DMS153 treated with DMSO at 0.1 percent for 48 hours (cell line): ENCODE results near the gene RNF26.
A peak's percentile ranks its signal among the peaks of the same experiment; 100 is the strongest.

ENCODE experiments used
- DNase-seq: peaks from one replicate; lab custom pipeline; 2025; ENCODE audit not compliant: unreplicated experiment; lab: John Stamatoyannopoulos, UW

RNF26 gene

DNA sequence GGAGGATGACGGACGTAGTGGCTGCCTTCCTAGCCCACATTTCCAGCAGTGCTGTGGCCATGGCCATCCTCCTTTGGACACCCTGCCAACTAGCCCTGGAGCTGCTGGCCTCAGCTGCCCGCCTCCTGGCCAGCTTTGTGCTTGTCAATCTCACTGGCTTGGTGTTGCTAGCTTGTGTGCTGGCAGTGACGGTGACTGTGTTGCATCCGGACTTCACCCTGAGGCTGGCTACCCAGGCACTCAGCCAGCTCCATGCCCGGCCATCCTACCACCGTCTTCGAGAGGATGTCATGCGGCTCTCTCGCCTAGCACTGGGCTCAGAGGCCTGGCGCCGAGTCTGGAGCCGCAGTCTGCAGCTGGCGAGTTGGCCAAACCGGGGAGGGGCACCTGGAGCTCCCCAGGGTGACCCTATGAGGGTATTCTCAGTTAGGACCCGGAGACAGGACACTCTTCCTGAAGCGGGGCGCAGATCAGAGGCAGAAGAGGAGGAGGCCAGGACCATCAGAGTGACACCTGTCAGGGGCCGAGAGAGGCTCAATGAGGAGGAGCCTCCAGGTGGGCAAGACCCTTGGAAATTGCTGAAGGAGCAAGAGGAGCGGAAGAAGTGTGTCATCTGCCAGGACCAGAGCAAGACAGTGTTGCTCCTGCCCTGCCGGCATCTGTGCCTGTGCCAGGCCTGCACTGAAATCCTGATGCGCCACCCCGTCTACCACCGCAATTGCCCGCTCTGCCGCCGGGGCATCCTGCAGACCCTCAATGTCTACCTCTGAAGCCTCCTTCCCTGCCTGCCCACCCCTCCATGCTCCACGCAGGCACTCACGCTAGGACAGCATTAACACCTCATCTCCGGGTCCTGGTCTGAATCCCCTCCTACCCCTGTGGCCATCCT lies 1.6 kb downstream of the RNF26 start:
- no peak for DNase-seq

DNA sequence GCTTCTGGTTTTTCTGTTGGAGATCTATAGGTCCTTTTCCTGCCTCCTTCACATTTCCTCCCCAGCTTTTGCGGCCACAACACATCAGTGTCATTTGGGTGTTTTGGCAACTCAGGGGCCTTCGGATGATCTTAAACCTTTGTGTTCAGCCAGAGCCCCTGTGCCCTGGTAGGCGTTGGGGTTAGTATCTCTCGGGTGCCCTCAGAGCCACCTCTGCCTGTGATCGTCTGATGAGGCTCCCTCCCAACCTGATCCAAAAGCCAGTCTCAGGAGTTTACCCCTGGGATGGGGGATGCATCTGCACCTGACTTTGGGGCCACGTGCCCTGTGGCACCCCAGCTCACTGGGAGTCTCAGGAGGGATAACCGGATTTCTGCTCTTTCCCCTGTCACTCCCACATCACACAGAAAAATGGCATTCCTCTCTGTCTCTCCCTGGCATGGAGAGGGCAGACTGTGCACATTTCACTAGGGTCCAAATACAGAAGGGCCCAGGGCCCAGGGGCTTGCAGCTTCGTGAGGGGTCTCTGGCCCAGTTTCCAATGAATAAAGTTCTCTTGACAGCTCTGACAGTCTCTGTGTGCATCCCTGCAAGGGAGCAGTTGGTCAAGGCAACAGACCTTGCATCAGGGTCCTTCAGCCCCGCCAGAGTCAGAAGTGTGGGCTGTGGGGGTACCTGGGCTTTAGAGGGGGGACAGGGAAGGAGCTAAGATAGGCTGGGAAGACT lies 2.6 kb downstream of the RNF26 start:
- no peak for DNase-seq

DNA sequence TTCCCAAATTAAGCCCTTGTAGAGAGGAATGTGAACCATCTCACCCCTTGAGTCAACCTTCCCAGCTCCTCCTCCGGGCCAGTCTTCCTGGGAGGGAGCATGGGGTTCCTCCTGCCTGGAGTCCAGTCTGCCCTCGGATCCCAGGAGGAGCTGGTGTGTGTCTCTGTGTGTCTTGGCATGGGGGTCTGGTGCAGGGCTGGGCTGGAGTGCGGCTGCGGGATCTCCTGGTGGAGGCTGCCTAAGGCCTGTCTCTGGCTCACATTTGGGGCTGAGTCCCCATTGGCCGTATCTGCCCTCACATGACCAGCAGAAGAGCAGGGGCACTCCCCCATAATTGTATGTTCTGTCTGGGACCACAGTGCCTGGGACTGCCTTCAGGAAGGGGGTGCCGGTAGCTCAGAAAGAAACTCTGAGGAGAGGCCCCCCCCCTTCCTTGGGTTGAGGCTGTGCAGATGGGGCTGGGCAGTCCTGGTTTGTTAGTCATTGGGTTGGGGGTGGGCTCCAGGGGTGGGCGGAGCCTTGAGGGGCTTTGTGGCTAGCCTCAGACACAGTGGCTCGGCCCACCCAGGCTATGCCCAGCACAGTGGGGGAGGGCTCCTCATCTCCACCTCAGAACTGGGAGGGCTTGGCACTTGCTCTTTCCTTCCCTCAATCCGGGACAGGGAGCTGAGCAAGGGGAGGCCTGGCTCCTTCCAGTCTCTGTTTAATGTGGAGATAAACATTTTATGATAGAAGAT lies 3.4 kb downstream of the RNF26 start:
- no peak for DNase-seq

DNA sequence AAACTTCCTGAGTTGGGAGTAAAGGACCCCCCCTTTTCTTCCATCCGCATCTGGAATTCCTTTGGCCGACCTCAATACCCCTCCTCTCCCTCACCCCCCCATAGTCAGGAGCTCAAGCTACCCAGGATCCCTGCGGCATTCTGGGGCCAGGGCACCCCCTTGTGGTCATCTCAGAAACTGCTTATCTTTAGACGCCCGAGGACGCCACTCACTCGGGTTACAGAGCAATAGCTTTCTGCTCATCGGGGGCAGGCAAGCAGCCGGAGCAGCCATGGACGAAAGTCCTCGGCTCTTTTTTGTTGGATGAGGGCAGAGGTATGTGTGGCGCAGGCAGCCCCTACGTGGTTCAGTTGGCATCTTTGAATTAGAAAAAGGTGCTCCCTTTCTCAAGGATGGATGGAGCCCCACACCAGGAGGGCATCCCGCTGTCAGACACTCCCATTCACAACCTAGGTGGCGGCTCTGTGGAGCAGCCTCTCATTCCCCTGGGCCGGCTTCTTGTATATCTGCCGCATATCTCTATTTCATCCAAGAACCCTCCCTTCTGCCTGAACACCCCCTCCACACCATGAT lies 4.1 kb downstream of the RNF26 start:
- peak; percentile 39 for DNase-seq

DNA sequence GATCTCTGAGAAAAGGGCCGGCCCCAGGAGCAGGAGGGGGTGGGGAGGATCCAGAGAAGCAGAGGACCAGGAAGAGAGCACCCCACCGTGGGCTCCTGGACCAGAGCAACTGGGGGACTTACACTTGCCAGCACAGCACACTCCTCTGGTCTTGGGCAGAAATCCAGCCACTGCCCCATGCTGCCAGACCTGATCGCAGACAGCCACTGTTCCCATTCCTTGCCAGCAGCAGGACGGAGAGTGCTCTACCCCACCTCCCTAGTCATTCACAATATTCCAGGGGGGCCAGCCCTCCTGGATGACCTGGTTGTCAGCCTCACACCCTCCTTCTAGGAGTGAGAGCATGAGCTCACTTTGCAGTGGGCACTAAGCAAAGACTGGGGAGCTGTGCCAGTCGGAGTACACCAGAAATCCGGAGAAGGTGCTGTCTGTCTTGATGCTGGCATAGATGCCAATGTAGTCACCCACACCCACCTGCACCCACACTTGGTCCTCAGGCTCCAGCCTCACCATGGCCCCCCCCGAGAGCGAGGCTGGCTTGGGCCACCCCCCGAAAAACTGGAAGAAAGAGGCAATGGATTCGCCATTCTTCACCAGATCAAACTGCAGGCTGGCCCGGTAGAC lies 4.8 kb downstream of the RNF26 start:
- DNase-seq = no peak

DNA sequence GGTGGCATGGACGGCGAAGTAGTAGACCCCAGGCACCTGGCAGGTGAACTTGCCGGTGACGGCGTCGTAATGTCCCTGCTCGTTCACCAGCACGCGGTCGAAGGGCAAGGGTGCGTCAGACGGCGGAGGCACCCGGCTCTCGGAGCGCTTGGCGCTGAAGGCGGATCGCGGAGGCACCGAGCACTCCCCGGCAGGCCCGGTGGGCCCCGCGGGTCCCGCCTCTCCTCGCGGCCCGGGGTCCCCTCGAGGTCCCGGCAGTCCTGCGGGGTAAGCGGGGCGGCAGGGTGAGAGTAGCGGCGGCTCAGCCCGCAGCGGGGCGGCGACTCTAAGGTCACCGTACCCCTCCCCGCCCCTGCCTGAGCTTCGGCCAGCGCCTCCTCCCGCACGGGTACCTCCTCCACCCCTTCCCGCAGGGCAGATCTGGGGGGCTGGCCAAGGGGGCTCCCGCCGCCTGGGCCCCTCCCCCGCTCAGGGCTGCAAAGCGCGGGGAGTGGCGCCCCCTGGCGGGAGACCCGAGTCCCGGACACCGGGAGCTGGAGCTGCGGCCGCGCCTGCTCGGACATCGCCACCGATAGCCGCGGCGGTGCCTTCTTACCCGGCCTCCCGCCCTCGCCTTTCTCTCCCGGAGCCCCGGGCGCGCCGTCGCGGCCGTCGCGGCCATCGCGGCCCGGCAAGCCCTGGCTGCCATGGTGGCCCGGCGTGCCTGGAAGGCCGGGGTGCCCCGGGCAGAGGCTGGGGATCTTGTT lies 5.4 kb downstream of the RNF26 start:
- no peak for DNase-seq

DNA sequence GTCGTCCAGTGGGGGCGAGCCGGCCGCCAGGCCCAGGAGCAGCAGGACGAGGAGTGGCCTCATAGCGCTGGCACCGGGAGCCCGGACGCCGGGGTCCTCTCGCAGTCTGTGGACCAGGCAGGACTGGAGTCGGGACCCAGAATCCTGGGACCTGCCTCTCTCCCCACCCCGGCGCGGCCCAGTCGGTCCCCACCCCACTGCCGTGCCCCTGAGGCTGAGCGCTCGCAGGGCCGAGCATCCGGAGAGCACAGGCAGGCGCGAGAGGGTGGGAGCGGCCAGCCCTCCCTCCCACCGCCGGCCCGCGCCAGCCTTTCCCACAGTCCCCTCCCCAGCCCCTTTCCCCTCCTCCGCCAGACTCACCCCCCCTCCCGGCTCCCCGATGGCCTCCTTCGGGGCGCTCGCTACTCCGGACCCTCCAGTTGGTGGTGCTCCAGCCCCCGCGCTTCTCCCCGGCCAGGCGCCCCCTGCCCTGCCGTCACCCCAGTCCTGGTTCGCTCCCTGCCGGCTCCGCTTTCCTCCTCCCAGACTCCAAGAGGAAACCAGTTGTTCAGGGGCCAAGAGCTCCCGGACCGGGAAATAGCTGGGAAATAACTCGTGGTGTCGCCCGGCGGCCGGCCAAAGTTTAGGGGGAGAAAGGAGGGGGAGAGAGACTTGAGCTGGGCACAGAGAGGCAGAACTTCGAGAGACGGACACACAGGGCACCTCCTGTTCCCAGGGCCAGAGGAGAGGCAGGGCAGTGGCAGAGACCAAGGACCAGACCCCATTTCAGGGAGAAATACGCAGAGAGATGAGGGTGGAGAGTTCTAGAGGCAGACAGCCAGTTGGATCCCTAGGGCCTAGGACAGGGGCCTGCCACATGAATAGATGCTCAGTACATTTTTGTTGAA lies 6.3 kb downstream of the RNF26 start, which contains the start of gene C1QTNF5:
Gene C1QTNF5 (minus strand): TSS at position 549 of the 887 bp plus-strand sequence. CDS start 486 bp downstream, at position 63.
- no peak for DNase-seq

DNA sequence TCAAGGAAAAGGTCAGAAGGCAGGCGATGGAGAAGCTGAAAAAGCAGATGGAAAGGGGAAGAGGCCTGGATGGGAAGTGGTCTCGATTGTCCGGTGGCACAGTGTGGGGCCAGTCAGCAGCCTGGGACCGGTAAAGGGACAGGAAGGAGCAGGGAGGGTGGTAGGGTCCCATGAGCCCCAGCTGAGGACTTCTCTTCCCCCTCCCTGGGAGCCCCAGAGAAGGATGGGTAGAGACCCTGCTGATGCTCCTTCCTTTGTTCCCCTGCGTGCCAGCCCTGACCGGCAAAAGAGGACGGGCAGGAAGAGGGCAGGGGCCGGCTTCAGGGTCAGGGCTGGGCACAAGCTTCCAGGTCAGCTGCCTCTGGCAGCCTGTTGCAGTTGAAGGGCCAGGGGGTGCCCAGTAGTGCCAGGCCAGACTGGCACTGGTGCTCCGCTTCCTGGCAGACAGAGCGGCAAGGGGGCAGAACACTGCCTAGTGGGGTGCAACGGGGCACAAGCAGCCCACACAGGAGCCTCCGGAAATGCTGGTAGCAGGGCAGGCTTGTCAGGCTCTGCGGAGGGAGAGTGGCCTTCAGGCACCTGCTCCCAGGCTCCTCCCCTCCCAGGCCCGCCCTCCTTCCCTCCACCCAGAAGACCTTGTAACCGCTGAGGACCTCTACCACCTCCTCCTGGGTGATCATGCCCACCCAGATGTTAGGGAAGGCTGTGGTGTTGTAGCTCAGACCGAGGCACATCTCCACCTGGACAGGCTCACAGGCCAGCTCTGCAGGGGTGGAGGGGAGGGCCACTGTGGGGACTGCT lies 7.1 kb downstream of the RNF26 start:
- DNase-seq = no peak

DNA sequence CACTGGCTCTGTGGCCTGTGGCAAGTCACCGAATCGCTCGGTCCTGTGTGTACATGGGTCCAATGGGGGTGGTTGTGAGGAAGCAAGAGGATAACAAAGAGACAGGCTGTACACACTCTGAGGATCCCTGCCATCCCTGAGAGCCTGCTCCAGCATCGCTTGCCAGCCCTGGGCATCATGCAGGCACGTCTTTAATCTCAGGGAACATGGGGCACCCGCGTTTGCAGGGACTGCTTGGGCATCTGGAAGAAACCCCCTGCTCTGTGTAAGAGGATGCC lies 7.6 kb downstream of the RNF26 start:
- DNase-seq = no peak

DNA sequence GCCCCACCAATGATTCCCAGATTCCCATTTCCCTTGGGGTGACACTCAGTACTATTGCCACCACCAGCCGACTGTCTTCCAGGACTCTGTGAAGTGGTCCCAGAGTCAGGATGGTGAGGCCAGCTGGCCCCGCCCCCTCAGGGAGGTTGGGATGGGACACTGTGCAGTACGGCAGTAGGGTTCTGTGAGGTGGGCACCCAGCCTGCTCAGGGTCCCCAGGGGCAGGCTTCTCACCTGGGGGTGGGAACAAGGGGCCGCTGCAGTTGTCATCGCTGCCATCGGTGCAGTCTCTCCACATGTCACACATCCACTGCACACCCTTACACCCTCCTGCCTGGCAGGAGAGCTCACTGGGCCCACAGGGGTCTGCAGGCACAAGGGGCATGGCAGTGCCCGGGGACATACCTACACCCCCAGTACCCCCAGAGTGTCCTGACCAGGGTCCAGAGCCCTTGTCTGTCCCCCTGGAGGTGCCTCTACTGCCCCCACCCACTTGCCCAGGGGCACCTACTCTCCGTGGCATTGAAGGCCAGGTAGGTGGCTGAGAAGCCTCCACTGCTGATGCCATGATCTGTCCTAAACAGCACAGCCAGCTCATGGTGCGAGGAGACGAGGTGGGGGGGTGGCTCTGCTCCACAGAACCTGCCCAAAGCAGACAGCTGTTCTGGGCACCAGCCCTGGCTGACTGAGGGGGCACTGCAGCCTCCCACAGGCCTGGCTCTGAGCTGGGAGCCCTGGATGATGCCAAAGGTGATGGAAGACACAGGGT lies 8.2 kb downstream of the RNF26 start:
- DNase-seq = no peak

DNA sequence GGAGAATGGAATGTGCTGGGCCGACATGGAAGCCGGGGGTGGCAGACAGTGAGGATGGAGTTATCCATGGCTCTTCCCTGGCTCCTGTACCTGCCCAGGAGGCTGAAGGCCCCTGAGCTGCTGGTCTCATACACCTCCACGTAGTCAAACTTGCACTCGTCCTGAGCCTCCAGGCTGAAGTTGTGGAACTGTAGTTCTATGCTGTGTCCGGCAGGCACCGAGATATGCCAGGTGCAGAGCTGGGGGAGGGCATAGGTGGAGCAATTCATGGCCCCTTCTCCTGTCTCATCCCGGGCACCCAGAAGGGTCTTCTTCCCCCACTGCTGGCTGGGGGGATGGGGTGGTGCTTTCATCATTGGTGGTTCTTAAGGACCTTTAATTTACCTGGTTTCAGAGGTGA lies 9.4 kb downstream of the RNF26 start:
- DNase-seq = no peak

DNA sequence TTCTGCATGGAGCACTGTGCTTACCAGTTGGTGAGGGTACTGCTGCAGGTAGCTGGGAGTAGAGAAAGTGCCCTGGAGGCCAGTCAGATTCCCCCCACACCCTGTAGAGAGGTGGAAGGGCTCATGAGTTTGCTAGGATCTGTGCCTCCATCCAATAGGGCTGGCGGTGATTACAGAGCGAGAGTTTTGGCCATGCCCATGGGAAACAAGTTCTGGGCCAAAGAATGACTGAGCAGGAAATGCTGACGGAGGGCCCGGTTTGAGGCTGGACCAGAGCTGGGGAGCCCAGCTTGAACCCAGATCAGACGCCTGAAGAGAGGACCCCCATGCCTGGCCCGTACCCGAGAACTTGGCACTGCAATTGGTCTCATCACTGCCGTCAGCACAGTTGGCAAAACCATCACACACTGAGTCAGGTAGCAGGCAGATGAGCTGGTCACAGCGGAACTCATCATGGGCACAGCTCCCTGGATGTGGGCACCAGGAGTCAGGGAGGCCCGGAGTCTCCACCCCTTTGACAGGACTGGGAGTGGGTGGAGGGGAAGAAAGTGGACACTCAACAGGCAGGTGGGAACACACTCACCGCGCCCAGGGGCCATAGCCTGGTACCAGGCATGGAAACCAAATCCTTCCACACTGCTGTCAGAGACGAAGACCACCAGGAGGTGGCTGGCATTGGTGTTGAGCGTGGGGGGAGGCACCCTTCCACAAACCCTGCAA lies 10.1 kb downstream of the RNF26 start:
- DNase-seq = no peak

DNA sequence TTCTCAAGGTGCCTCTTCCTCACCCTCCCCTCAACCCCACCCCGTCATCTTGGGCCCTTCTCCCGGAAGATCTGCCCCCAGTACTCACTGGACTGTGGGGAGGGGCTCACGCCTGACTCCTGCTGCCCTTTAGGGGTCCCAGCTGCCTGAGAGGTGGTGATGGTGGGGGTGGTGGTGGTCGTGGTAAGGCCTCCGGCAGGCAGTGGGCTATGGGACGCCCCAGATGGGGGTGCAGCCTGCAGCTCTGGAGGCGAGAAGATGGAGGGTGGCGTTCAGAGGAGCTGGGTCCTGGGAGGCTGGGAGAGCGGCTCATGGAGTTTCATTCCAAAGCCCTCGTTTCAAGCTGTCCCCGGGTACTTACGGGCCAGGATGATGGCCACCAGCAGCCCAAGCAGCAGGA lies 11.4 kb downstream of the RNF26 start:
- DNase-seq = no peak

DNA sequence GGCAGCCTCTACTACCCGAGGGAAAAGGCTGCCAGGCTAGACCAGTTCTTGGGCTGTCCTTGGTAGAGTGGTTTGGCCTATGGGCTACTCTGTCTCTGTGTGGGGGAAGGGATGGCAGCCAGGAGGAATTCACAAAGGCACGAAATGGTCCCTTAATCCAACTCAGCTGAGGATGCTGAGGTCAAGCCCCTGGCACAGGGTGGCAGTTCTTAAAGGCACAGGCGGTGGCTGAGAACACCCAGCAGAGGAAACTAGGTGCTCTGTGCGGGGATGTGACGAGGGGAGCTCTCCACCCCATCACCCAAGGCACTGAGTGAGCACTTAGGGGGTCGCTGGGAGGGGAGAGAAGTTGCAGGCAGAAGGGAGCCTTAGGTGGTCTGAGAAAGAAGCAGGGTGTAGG lies 12.3 kb downstream of the RNF26 start, which contains the start of gene MFRP:
Gene MFRP (minus strand): TSS at position 101 of the 400 bp plus-strand sequence. CDS start 192 bp downstream, outside the sequence.
- DNase-seq = no peak

DNA sequence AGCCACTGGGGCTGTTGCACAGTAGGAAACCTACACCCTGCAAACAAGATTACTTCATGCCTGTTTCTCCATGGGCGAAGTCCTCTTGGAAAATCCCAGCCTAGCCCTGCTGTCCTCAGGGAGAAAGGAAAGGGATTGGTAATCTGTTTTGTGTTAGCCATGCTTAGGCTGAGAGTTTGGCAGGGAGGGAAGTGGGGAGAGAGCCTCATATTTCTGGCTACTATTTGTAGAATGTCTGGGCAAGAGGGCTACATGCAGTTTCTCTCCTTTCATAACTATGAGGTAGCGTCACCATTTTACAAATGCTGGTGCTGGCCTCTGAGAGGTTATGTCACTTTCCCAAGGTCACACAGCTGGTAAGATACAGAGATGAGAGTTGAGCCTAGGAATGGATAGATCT lies 12.9 kb downstream of the RNF26 start:
- DNase-seq = no peak

DNA sequence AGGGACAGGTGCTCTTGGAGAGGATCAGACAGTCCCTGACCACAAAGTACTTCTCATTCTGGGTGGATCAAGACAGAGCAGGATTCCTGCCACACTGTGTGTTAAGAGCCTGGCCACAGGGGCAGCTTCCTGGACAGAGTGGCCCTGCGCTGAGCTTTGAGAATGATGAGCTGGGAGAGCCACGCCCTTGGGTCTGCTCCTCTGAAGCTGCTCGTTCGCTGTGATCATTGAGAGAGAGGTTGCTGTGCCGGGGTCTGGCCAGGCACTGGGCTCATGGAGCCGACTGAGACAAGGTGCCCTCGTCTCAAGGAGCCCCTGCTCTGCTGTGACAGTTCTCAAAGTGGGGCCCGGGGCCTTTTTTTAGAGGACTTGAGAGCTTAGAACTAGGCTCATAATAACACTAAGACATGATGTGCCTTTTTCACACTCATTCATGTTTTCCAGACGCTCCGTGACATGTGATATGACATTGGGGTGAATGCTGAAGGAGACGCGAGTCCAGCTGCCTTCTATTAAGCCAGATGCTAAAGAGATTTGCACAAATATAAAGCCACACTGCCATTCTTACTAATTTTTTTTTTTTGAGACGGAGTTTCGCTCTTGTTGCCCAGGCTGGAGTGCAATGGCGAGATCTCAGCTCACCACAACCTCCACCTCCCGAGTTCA lies 13.7 kb downstream of the RNF26 start:
- no peak for DNase-seq
